Osteocyte (in vitro differentiated cells): ENCODE results near the gene MYO5C. TPM values are rescaled to one million over a fixed set of nuclear protein-coding genes. Genes with fewer than 3 reads are reported as not detected.

Experiments used
- DNase-seq: peaks from one replicate; pipeline ENCODE4 v3.0.0; 2021; ENCODE audit warnings: mixed read lengths; ENCODE audit not compliant: unreplicated experiment; ENCODE audit errors: extremely low spot score
- H3K27ac Mint-ChIP-seq: one replicate; pipeline ENCODE4 v1.8.0; 2021; ENCODE audit warnings: mild to moderate bottlenecking, mixed read lengths; ENCODE audit not compliant: unreplicated experiment
- H3K27me3 Mint-ChIP-seq: one replicate; pipeline ENCODE4 v1.8.0; 2021; ENCODE audit warnings: mixed read lengths; ENCODE audit not compliant: unreplicated experiment
- H3K36me3 Mint-ChIP-seq: one replicate; pipeline ENCODE4 v1.8.0; 2021; ENCODE audit warnings: mixed read lengths; ENCODE audit not compliant: unreplicated experiment
- H3K4me1 Mint-ChIP-seq: one replicate; pipeline ENCODE4 v1.8.0; 2021; ENCODE audit warnings: mixed read lengths; ENCODE audit not compliant: unreplicated experiment
- H3K4me3 Mint-ChIP-seq: one replicate; pipeline ENCODE4 v1.8.0; 2021; ENCODE audit warnings: mild to moderate bottlenecking, moderate library complexity, mixed read lengths; ENCODE audit not compliant: unreplicated experiment
- H3K9me3 Mint-ChIP-seq: one replicate; pipeline ENCODE4 v1.8.0; 2021; ENCODE audit warnings: mixed read lengths; ENCODE audit not compliant: unreplicated experiment
- total RNA-seq: library from RNA; stranded (reverse); gene quantifications from 2 replicates; pipeline ENCODE4 v1.2.1, GENCODE V29; 2021
- TF ChIP-seq, protein P1 (sequence below): fragments of 200-600 bp; sonication (generic); IDR thresholded peaks from 2 replicates; pipeline ENCODE4 v1.5.0; 2021; ENCODE audit warnings: antibody characterized with exemption, mild to moderate bottlenecking, moderate library complexity

MYO5C gene
- total RNA-seq, 1 donor from 2014 or later: 4.0 TPM

DNA sequence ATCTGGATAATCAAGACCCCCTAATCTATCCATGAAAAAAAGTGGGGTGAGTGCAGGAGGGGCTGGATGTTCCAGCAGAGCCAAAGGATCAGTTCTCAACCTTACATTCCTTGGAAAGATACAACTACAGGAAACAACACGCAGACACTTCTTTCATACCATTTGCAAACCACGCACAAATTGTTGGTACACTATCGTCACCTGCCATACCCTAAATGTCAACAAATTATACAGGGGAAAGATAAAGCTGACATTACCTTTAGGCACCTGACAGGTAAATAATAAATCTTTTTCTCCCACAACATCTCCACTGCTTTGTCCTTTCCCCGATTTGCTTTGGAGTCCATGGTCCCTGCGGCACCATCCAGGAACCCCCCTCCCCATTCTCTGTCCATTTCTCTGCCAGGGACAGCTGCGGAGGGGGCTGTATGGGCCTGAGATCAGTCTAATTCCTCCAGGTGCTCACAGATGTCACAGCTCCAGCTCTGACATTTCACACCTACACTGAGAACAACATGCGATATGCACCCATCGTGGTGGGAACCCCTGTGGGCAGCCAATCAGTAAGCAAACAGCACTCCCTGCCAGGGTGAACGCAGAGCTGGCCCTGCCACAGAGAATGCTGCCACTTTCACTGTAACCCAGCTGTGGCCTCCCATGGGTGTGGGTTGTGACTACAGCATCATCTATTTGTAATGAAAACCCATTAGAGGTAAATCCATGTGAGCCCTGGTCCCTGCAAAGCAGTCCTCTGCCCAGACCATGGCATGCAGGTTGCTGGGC is 145.4 kb downstream of the MYO5C start:
- Mint-ChIP-seq H3K9me3 (no peaks in the 10 kb centered on the region), H3K27ac (no peak overlapping the region), H3K36me3 (peaks cover 43% of the 10 kb centered on the region), H3K4me1 (no peaks in the 10 kb centered on the region), H3K27me3 (no peaks in the 10 kb centered on the region), H3K4me3 (no peak overlapping the region)
- TF ChIP-seq, protein P1, sequence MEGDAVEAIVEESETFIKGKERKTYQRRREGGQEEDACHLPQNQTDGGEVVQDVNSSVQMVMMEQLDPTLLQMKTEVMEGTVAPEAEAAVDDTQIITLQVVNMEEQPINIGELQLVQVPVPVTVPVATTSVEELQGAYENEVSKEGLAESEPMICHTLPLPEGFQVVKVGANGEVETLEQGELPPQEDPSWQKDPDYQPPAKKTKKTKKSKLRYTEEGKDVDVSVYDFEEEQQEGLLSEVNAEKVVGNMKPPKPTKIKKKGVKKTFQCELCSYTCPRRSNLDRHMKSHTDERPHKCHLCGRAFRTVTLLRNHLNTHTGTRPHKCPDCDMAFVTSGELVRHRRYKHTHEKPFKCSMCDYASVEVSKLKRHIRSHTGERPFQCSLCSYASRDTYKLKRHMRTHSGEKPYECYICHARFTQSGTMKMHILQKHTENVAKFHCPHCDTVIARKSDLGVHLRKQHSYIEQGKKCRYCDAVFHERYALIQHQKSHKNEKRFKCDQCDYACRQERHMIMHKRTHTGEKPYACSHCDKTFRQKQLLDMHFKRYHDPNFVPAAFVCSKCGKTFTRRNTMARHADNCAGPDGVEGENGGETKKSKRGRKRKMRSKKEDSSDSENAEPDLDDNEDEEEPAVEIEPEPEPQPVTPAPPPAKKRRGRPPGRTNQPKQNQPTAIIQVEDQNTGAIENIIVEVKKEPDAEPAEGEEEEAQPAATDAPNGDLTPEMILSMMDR: no peak
- peak; percentile 69 for DNase-seq

DNA sequence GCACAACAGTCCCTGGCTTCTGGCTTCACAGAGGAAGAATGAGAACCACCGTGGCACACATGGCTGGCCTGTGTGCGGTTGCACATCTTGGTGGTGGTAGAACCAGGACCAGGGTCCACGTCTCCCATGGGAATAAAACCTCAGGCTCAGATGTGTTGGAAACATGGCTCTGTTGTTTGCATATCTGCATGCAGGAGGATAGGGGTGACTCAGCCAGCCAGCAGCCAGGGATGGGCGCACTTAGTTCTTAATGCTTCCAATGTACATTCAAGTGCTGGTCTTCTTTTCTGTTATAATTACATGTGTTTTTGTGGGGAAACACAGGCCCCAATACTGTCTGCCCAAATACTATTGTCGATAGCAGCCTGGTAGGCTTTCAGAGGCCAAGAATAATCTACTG is 147.2 kb downstream of the MYO5C start:
- Mint-ChIP-seq H3K4me1 (peaks cover 15% of the 10 kb centered on the region), H3K36me3 (peaks cover 41% of the 10 kb centered on the region), H3K27ac (no peak overlapping the region), H3K27me3 (no peaks in the 10 kb centered on the region), H3K9me3 (no peaks in the 10 kb centered on the region), H3K4me3 (no peak overlapping the region)
- TF ChIP-seq, protein P1: no peak
- peak; percentile 71 for DNase-seq

DNA sequence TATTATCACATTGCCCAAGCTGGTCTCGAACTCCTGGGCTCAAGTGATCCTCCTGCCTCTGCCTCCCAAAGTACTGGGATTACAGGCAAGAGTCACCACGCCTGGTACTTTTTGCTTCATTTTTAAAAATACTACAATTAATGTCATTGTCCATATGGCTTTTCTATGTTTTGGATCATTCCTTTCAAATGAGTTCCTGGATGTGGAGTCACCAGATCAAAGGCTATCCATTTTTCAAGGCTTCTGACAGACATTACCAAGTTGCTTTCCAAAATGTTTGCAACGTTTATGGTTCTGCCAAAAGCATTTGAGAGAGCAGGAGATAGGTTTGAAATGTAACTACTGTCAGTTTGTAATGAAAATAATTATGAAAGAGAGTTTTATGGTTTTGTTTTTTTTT is 148.8 kb downstream of the MYO5C start:
- TF ChIP-seq, protein P1: no peak
- no peaks in the 10 kb centered on the region for H3K9me3 Mint-ChIP-seq
- H3K27ac Mint-ChIP-seq: no peak overlapping the region
- H3K4me3 Mint-ChIP-seq: no peak overlapping the region
- peaks cover 16% of the 10 kb centered on the region for H3K4me1 Mint-ChIP-seq
- no peaks in the 10 kb centered on the region for H3K27me3 Mint-ChIP-seq
- no peak for DNase-seq
- H3K36me3 Mint-ChIP-seq: peaks cover 37% of the 10 kb centered on the region

DNA sequence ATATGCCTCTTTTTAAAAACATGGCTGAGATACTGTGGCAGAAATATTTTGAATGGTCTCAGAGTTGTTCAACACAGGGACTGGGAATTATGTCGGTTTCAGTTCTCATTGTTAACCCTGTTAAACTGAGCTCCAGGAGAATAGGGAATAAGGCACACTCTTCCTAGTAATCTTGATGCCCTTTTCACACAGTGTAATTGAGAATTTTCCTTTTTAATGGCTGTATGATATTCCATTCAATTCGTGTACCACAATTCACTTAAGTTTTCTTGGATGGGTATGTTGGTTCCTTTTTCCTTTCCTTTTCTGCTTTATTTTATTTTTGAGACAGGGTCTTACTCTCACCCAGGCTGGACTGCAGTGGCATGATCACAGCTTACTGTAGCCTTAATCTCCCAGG is 149.3 kb downstream of the MYO5C start:
- Mint-ChIP-seq H3K27me3 (no peaks in the 10 kb centered on the region), H3K4me1 (peaks cover 16% of the 10 kb centered on the region), H3K9me3 (no peaks in the 10 kb centered on the region), H3K36me3 (peaks cover 34% of the 10 kb centered on the region), H3K4me3 (no peak overlapping the region), H3K27ac (no peak overlapping the region)
- DNase-seq: no peak
- TF ChIP-seq, protein P1: no peak

DNA sequence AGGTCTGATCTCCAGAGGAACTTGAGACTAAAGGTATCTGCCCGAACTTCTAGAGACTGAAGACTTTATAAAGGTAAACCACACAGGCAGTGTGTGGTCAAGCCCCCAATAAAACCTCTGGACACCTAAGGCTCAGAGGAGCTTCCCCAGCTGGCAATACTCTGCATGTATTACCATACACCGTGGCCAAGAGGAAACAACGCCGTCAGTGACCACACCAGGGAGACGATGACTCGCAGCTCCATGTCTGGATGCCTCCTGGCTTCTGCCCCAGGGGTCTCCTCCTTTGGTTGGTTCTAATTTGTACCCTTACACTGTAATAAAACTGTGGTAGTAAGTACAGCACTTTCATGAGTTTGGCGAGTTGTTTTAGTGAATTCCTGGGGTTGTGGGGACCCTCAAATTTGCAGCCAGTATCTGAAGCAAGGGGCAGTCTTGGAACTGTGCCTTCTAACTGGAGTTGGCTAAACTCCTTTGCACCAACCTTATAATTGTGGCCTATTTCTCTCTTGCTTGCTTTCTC is 150.9 kb downstream of the MYO5C start:
- no peaks in the 10 kb centered on the region for H3K9me3 Mint-ChIP-seq
- DNase-seq: no peak
- H3K4me1 Mint-ChIP-seq: peaks cover 26% of the 10 kb centered on the region
- TF ChIP-seq, protein P1: no peak
- H3K27me3 Mint-ChIP-seq: no peaks in the 10 kb centered on the region
- no peak overlapping the region for H3K4me3 Mint-ChIP-seq
- H3K36me3 Mint-ChIP-seq: peaks cover 36% of the 10 kb centered on the region
- H3K27ac Mint-ChIP-seq: peak overlapping the region; percentile 87
